Cerebellar cortex (tissue), 1 donor: Measurements from ENCODE around the gene AFF3.

ENCODE experiments used
- DNase-seq: peaks from one replicate; pipeline ENCODE4 v3.0.0-alpha.2; 2015; ENCODE audit warnings: low spot score

AFF3 gene

GRCh38 chr2:99700482-99701398 is 441.6 kb downstream of the AFF3 start:
- DNase-seq, result no peak

- DNase-seq, result no peak
Measured at GRCh38 chr2:99698896-99699295, 443.5 kb downstream of the AFF3 start.

- no peak for DNase-seq
Measured at GRCh38 chr2:99697811-99698568, 444.4 kb downstream of the AFF3 start.

GRCh38 chr2:99695944-99696253 is 446.5 kb downstream of the AFF3 start:
- no peak for DNase-seq

GRCh38 chr2:99695130-99695943 is 447.1 kb downstream of the AFF3 start:
- DNase-seq, result no peak

GRCh38 chr2:99694331-99694730 is 448.1 kb downstream of the AFF3 start:
- no peak for DNase-seq

- no peak for DNase-seq
Measured at GRCh38 chr2:99692785-99693184, 449.6 kb downstream of the AFF3 start.

- DNase-seq, result no peak
Measured at GRCh38 chr2:99691926-99692325, 450.5 kb downstream of the AFF3 start.

GRCh38 chr2:99689145-99689742 is 453.1 kb downstream of the AFF3 start:
- no peak for DNase-seq

- peak; percentile 56 for DNase-seq
Measured at GRCh38 chr2:99688699-99689098, 453.7 kb downstream of the AFF3 start.

GRCh38 chr2:99682275-99683060 is 459.9 kb downstream of the AFF3 start:
- DNase-seq, result peak; percentile 87

GRCh38 chr2:99680946-99681345 is 461.4 kb downstream of the AFF3 start:
- no peak for DNase-seq

- no peak for DNase-seq
Measured at GRCh38 chr2:99679518-99679917, 462.9 kb downstream of the AFF3 start.

- DNase-seq, result no peak
Measured at GRCh38 chr2:99678625-99679024, 463.8 kb downstream of the AFF3 start.

- no peak for DNase-seq
Measured at GRCh38 chr2:99677814-99678213, 464.6 kb downstream of the AFF3 start.

GRCh38 chr2:99675130-99675661 is 467.2 kb downstream of the AFF3 start:
- no peak for DNase-seq

GRCh38 chr2:99674090-99674489 is 468.3 kb downstream of the AFF3 start:
- no peak for DNase-seq

GRCh38 chr2:99672766-99673350 is 469.5 kb downstream of the AFF3 start:
- no peak for DNase-seq

GRCh38 chr2:99670768-99671734 is 471.3 kb downstream of the AFF3 start:
- no peak for DNase-seq
